ENCODE measurements around the gene DNAJC12.

Gene DNAJC12

DNA sequence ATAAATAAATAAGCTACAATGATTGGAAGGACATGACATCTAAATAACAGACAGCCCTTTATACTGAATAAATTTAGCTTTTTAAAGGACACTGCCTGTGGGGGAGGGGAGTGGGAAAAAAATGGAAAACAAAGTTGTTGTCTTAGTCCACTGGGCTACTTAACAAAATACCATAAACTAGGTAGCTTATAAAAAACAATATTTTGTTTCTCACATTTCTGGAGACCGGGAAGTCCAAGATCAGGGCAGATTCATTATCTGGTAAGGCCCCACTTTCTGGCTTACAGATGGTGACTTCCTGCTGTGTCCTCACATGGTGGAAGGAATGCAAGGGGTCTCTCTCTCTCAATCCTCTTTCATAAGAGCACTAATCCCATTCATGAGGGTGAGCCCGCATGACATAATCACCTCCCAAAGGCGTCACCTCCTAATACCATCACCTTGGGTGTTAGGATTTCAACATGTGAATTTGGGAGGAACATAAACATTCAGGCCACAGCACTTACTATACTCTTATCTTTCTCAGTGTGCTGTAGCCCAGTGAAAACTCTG lies 43.0 kb downstream of the DNAJC12 start:
- H4K20me1 ChIP-seq (ENCODE audit: insufficient read depth, low read length): no peaks in the 10 kb centered on the region
- no peak for DNase-seq
- H3K36me3 ChIP-seq (replicated peaks; ENCODE audit: insufficient read depth, low read length): no peaks in the 10 kb centered on the region
- H3K9me3 ChIP-seq (replicated peaks; ENCODE audit: insufficient read depth, low read length): no peaks in the 10 kb centered on the region
- no peak overlapping the region for H2AFZ ChIP-seq (ENCODE audit: low read length)
- H3K9ac ChIP-seq (ENCODE audit: low read length): no peak overlapping the region
- H3K79me2 ChIP-seq (ENCODE audit: low read length): no peaks in the 10 kb centered on the region
- no peaks in the 10 kb centered on the region for H3K9me2 ChIP-seq (replicated peaks; ENCODE audit: insufficient read depth, low read length)
- H3F3A ChIP-seq (ENCODE audit: insufficient read depth, low read length): no peaks in the 10 kb centered on the region
- H3K4me2 ChIP-seq (ENCODE audit: low read depth, low read length): no peak overlapping the region
- no peak overlapping the region for H3K4me3 ChIP-seq (ENCODE audit: low read length)
- no peaks in the 10 kb centered on the region for H3K27me3 ChIP-seq (replicated peaks; ENCODE audit: insufficient read depth, low read length)
- H3K27ac ChIP-seq (ENCODE audit: low read length): no peak overlapping the region
- TF ChIP-seq EZH2 (optimal IDR thresholded peaks at IDR 0.05; ENCODE audit: low read depth, low read length): no peak
- TF ChIP-seq EZH2phosphoT487 (IDR thresholded peaks at IDR 0.05; ENCODE audit: low read length): no peak
- TF ChIP-seq, protein P1, sequence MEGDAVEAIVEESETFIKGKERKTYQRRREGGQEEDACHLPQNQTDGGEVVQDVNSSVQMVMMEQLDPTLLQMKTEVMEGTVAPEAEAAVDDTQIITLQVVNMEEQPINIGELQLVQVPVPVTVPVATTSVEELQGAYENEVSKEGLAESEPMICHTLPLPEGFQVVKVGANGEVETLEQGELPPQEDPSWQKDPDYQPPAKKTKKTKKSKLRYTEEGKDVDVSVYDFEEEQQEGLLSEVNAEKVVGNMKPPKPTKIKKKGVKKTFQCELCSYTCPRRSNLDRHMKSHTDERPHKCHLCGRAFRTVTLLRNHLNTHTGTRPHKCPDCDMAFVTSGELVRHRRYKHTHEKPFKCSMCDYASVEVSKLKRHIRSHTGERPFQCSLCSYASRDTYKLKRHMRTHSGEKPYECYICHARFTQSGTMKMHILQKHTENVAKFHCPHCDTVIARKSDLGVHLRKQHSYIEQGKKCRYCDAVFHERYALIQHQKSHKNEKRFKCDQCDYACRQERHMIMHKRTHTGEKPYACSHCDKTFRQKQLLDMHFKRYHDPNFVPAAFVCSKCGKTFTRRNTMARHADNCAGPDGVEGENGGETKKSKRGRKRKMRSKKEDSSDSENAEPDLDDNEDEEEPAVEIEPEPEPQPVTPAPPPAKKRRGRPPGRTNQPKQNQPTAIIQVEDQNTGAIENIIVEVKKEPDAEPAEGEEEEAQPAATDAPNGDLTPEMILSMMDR (IDR thresholded peaks at IDR 0.05; ENCODE audit: low read length): no peak
- H3K4me1 ChIP-seq (ENCODE audit: low read length): no peaks in the 10 kb centered on the region

GRCh38 chr10:67794256-67794655 lies 43.7 kb downstream of the DNAJC12 start:
- DNase-seq: no peak
- TF ChIP-seq, protein P1 (IDR thresholded peaks at IDR 0.05; ENCODE audit: low read length): no peak
- TF ChIP-seq EZH2 (optimal IDR thresholded peaks at IDR 0.05; ENCODE audit: low read depth, low read length): no peak
- TF ChIP-seq EZH2phosphoT487 (IDR thresholded peaks at IDR 0.05; ENCODE audit: low read length): no peak

GRCh38 chr10:67793313-67793712 lies 44.7 kb downstream of the DNAJC12 start:
- Histone ChIP-seq H3K9me2 (replicated peaks; ENCODE audit: insufficient read depth, low read length) (no peaks in the 10 kb centered on the region), H3K9me3 (replicated peaks; ENCODE audit: insufficient read depth, low read length) (no peaks in the 10 kb centered on the region), H3K27me3 (replicated peaks; ENCODE audit: insufficient read depth, low read length) (no peaks in the 10 kb centered on the region), H3K4me2 (ENCODE audit: low read depth, low read length) (no peak overlapping the region), H3K27ac (ENCODE audit: low read length) (no peak overlapping the region), H3K36me3 (replicated peaks; ENCODE audit: insufficient read depth, low read length) (no peaks in the 10 kb centered on the region), H3K9ac (ENCODE audit: low read length) (no peak overlapping the region), H3K4me1 (ENCODE audit: low read length) (no peaks in the 10 kb centered on the region), H3F3A (ENCODE audit: insufficient read depth, low read length) (no peaks in the 10 kb centered on the region), H2AFZ (ENCODE audit: low read length) (no peak overlapping the region), H4K20me1 (ENCODE audit: insufficient read depth, low read length) (no peaks in the 10 kb centered on the region), H3K4me3 (ENCODE audit: low read length) (no peak overlapping the region), H3K79me2 (ENCODE audit: low read length) (no peaks in the 10 kb centered on the region)
- TF ChIP-seq, protein P1 (IDR thresholded peaks at IDR 0.05; ENCODE audit: low read length): no peak
- TF ChIP-seq EZH2 (optimal IDR thresholded peaks at IDR 0.05; ENCODE audit: low read depth, low read length): no peak
- TF ChIP-seq EZH2phosphoT487 (IDR thresholded peaks at IDR 0.05; ENCODE audit: low read length): no peak
- DNase-seq: no peak

More at GRCh38 chr10:67794256-67794655, 43.7 kb downstream of the DNAJC12 start:
- H3K4me3 ChIP-seq (ENCODE audit: low read length): no peak overlapping the region
- H3K36me3 ChIP-seq (replicated peaks; ENCODE audit: insufficient read depth, low read length): no peaks in the 10 kb centered on the region
- no peaks in the 10 kb centered on the region for H3K79me2 ChIP-seq (ENCODE audit: low read length)
- no peaks in the 10 kb centered on the region for H3K9me3 ChIP-seq (replicated peaks; ENCODE audit: insufficient read depth, low read length)
- no peak overlapping the region for H3K4me2 ChIP-seq (ENCODE audit: low read depth, low read length)
- H4K20me1 ChIP-seq (ENCODE audit: insufficient read depth, low read length): no peaks in the 10 kb centered on the region
- H3K9ac ChIP-seq (ENCODE audit: low read length): no peak overlapping the region
- no peaks in the 10 kb centered on the region for H3F3A ChIP-seq (ENCODE audit: insufficient read depth, low read length)
- no peak overlapping the region for H2AFZ ChIP-seq (ENCODE audit: low read length)
- no peak overlapping the region for H3K27ac ChIP-seq (ENCODE audit: low read length)
- no peaks in the 10 kb centered on the region for H3K27me3 ChIP-seq (replicated peaks; ENCODE audit: insufficient read depth, low read length)
- H3K9me2 ChIP-seq (replicated peaks; ENCODE audit: insufficient read depth, low read length): no peaks in the 10 kb centered on the region
- no peaks in the 10 kb centered on the region for H3K4me1 ChIP-seq (ENCODE audit: low read length)
